HuH-7.5 (cell line): ENCODE results near the gene ALG13.
"Not testable (repeated sequence)": the region's sequence is repeated elsewhere in the genome, so short reads cannot be mapped to it uniquely, and the experiment has no call there.

ENCODE experiments used
- DNase-seq: peaks from one replicate; pipeline ENCODE4 v3.0.0; 2011; ENCODE audit warnings: low spot score

The ALG13 gene

GRCh38 chrX:111759686-111760085, 78.7 kb downstream of the ALG13 start:
- DNase-seq, result no peak

- no peak for DNase-seq
Observed at GRCh38 chrX:111761578-111762135, 80.7 kb downstream of the ALG13 start.

GRCh38 chrX:111778591-111778990, 97.6 kb downstream of the ALG13 start:
- DNase-seq, result no peak

GRCh38 chrX:111779582-111779981, 98.6 kb downstream of the ALG13 start:
- DNase-seq, result no peak

- no peak for DNase-seq
Observed at GRCh38 chrX:111784667-111785066, 103.7 kb downstream of the ALG13 start.

- not testable (repeated sequence) for DNase-seq
Observed at GRCh38 chrX:111790054-111790453, 109.1 kb downstream of the ALG13 start.
